HepG2 (cell line): ENCODE results near the gene TEDC1. TPM values are rescaled to one million over a fixed set of nuclear protein-coding genes. Genes with fewer than 3 reads are reported as not detected.
A peak's percentile ranks its signal among the peaks of the same experiment; 100 is the strongest.

Experiments used
- DNMT1 ChIP-seq: sonication (generic); formaldehyde crosslinking; IDR thresholded peaks from 2 replicates; pipeline ENCODE4 v1.5.1; 2020; ENCODE audit warnings: mild to moderate bottlenecking, missing genetic modification reagents
- GFI1 ChIP-seq: sonication (generic); formaldehyde crosslinking; IDR thresholded peaks from 2 replicates; pipeline ENCODE4 v1.5.0; 2020; ENCODE audit warnings: missing genetic modification reagents, mild to moderate bottlenecking, borderline replicate concordance
- HES4 ChIP-seq: sonication (generic); formaldehyde crosslinking; IDR thresholded peaks from 2 replicates; pipeline ENCODE4 v1.9.0; 2021; ENCODE audit warnings: mild to moderate bottlenecking, missing genetic modification reagents, borderline replicate concordance
- HNF4A ChIP-seq: sonication (generic); formaldehyde crosslinking; IDR thresholded peaks from 2 replicates; pipeline ENCODE4 v1.4.0; 2020; ENCODE audit warnings: missing genetic modification reagents
- NR1H2 ChIP-seq: sonication (generic); formaldehyde crosslinking; IDR thresholded peaks from 2 replicates; pipeline ENCODE4 v1.8.1; 2022; ENCODE audit warnings: low read depth, missing genetic modification reagents, borderline replicate concordance
- RARA ChIP-seq: IDR thresholded peaks from 2 replicates; pipeline ENCODE4 v1.6.1; 2016; ENCODE audit warnings: missing genetic modification reagents, missing compliant biosample characterization
- ZFP1 ChIP-seq: IDR thresholded peaks from 2 replicates; pipeline ENCODE4 v1.6.1; 2016
- ZNF121 ChIP-seq: sonication (generic); formaldehyde crosslinking; IDR thresholded peaks from 2 replicates; pipeline ENCODE4 v1.5.0; 2020; ENCODE audit warnings: mild to moderate bottlenecking, missing genetic modification reagents
- ZNF205 ChIP-seq: IDR thresholded peaks from 2 replicates; pipeline ENCODE4 v1.6.1; 2018; ENCODE audit warnings: missing biosample characterization, missing genetic modification reagents
- ZNF235 ChIP-seq: sonication (generic); formaldehyde crosslinking; IDR thresholded peaks from 2 replicates; pipeline ENCODE4 v1.8.1; 2023; ENCODE audit warnings: mild to moderate bottlenecking, missing genetic modification reagents, borderline replicate concordance
- ZNF33A ChIP-seq: sonication (generic); formaldehyde crosslinking; IDR thresholded peaks from 2 replicates; pipeline ENCODE4 v1.5.1; 2020; ENCODE audit warnings: missing genetic modification reagents, mild to moderate bottlenecking, moderate library complexity, borderline replicate concordance
- ZNF550 ChIP-seq: sonication (generic); formaldehyde crosslinking; IDR thresholded peaks from 2 replicates; pipeline ENCODE4 v1.4.0; 2020; ENCODE audit warnings: mild to moderate bottlenecking, missing genetic modification reagents, borderline replicate concordance
- ZNF552 ChIP-seq: sonication (generic); formaldehyde crosslinking; IDR thresholded peaks from 2 replicates; pipeline ENCODE4 v1.9.0; 2022; ENCODE audit warnings: missing genetic modification reagents, mild to moderate bottlenecking, borderline replicate concordance
- ZNF761 ChIP-seq: sonication (generic); formaldehyde crosslinking; conservative IDR thresholded peaks from 2 replicates; pipeline ENCODE4 v1.4.0; 2020; ENCODE audit warnings: mild to moderate bottlenecking, missing genetic modification reagents
- polyA plus RNA-seq, 8 experiments: library from polyadenylated mRNA; depleted of rRNA in 3 of 8; stranded (reverse) in 7 of 8; unstranded in 1 of 8; fragments of >200 nt; fragmentation: Illumina TruSeq in 4 of 8; extraction: Trizol in 4 of 8; gene quantifications; 2 replicates each; pipeline versions ENCODE4 v1.2.1 to v1.2.3, GENCODE V29; 2011 to 2016; ENCODE audit warnings: low read depth in 4 of 8, missing spikeins in 1 of 8, mixed read lengths in 1 of 8; ENCODE audit not compliant: insufficient read depth in 1 of 8
- total RNA-seq, 5 experiments: library from RNA; depleted of rRNA; stranded (reverse); fragments of >200 nt; fragmentation: Illumina TruSeq; extraction: Trizol; gene quantifications; 2 replicates each; pipeline ENCODE4 v1.2.3, GENCODE V29; 2016; ENCODE audit warnings: low read depth in 1 of 5
- TF ChIP-seq, protein P1 (sequence below): sonication (generic); formaldehyde crosslinking; conservative IDR thresholded peaks from 2 replicates; pipeline ENCODE4 v1.8.0; 2022; ENCODE audit warnings: mild to moderate bottlenecking, moderate library complexity, missing genetic modification reagents
- TF ChIP-seq, protein P2 (sequence below): sonication (generic); formaldehyde crosslinking; IDR thresholded peaks from 2 replicates; pipeline ENCODE4 v1.5.0; 2020; ENCODE audit warnings: missing genetic modification reagents, mild to moderate bottlenecking, borderline replicate concordance
- TF ChIP-seq, protein P3 (sequence below): sonication (generic); formaldehyde crosslinking; IDR thresholded peaks from 2 replicates; pipeline ENCODE4 v1.4.0; 2020; ENCODE audit warnings: missing genetic modification reagents
- TF ChIP-seq, protein P4 (sequence below): sonication (generic); formaldehyde crosslinking; IDR thresholded peaks from 2 replicates; pipeline ENCODE4 v1.5.1; 2020; ENCODE audit warnings: mild to moderate bottlenecking, missing genetic modification reagents, moderate library complexity

Gene TEDC1
- total and polyA plus RNA-seq, 2 of the 13 experiments (the other 11 are each of a cell fraction or from before 2014, with no cell fraction given) = 5.7 to 27.4 TPM

DNA sequence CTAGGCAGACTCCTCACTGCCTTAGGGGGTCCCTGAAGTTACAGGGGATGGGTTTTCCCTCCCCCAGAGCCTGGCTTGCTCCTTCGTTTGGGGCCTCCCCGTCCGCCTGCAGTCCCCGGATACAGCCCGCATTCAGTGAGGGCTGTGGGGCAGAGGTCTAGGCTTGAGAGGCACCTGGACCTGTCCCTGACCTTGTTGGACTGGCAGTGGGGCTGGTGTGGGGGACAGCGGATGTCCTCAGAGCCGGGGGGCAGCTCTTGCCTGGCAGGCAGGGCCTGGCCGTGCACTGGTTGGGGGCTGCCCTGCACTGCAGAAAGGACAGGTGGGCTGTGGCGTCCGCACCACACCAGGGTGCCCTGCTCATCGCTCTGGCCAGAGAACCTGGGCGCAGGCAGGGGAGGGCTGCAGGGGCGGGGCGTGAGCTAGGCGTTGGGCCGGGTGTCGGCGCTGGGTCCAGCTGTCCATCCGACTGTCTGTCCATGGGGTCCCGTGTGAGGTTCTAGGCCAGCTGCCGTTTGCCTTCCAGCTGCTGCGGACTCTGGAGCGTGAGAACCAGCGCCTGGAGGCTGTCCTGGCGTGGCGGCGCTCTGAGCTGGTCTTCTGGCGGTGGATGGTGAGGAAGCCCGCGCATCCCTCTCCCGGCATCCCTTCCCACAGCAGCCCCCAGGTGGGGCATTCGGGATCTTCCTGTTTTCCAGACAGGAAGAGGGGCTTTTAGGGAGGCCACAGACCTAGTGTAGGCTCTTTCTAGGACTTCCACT is 6.0 kb downstream of the TEDC1 start (continued):
- TF ChIP-seq ZNF552 (CRISPR knock-in tag) (no peak), ZFP1 (CRISPR knock-in tag) (no peak), ZNF205 (CRISPR knock-in tag) (no peak), ZNF33A (CRISPR knock-in tag) (no peak), ZNF550 (CRISPR knock-in tag) (0 out of 2 replicates have a peak, but pooled peaks have one; percentile 21), GFI1 (CRISPR knock-in tag) (0 out of 2 replicates have a peak, but pooled peaks have one; percentile 13), ZNF235 (CRISPR knock-in tag) (0 out of 2 replicates have a peak, but pooled peaks have one; percentile 21), HES4 (CRISPR knock-in tag) (0 out of 2 replicates have a peak, but pooled peaks have one; percentile 57), RARA (peak; percentile 79), HNF4A (CRISPR knock-in tag) (peak; percentile 34; the same call in 1 of the 2 replicates), NR1H2 (CRISPR knock-in tag) (no peak), ZNF761 (CRISPR knock-in tag) (0 out of 2 replicates have a peak, but pooled peaks have one; percentile 20), DNMT1 (CRISPR knock-in tag) (no peak), ZNF121 (CRISPR knock-in tag) (no peak)
- TF ChIP-seq, protein P1, sequence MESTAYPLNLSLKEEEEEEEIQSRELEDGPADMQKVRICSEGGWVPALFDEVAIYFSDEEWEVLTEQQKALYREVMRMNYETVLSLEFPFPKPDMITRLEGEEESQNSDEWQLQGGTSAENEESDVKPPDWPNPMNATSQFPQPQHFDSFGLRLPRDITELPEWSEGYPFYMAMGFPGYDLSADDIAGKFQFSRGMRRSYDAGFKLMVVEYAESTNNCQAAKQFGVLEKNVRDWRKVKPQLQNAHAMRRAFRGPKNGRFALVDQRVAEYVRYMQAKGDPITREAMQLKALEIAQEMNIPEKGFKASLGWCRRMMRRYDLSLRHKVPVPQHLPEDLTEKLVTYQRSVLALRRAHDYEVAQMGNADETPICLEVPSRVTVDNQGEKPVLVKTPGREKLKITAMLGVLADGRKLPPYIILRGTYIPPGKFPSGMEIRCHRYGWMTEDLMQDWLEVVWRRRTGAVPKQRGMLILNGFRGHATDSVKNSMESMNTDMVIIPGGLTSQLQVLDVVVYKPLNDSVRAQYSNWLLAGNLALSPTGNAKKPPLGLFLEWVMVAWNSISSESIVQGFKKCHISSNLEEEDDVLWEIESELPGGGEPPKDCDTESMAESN (CRISPR knock-in tag) = peak; percentile 15; the same call in 1 of the 2 replicates
- TF ChIP-seq, protein P2, sequence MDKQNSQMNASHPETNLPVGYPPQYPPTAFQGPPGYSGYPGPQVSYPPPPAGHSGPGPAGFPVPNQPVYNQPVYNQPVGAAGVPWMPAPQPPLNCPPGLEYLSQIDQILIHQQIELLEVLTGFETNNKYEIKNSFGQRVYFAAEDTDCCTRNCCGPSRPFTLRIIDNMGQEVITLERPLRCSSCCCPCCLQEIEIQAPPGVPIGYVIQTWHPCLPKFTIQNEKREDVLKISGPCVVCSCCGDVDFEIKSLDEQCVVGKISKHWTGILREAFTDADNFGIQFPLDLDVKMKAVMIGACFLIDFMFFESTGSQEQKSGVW (CRISPR knock-in tag) = no peak
- TF ChIP-seq, protein P3, sequence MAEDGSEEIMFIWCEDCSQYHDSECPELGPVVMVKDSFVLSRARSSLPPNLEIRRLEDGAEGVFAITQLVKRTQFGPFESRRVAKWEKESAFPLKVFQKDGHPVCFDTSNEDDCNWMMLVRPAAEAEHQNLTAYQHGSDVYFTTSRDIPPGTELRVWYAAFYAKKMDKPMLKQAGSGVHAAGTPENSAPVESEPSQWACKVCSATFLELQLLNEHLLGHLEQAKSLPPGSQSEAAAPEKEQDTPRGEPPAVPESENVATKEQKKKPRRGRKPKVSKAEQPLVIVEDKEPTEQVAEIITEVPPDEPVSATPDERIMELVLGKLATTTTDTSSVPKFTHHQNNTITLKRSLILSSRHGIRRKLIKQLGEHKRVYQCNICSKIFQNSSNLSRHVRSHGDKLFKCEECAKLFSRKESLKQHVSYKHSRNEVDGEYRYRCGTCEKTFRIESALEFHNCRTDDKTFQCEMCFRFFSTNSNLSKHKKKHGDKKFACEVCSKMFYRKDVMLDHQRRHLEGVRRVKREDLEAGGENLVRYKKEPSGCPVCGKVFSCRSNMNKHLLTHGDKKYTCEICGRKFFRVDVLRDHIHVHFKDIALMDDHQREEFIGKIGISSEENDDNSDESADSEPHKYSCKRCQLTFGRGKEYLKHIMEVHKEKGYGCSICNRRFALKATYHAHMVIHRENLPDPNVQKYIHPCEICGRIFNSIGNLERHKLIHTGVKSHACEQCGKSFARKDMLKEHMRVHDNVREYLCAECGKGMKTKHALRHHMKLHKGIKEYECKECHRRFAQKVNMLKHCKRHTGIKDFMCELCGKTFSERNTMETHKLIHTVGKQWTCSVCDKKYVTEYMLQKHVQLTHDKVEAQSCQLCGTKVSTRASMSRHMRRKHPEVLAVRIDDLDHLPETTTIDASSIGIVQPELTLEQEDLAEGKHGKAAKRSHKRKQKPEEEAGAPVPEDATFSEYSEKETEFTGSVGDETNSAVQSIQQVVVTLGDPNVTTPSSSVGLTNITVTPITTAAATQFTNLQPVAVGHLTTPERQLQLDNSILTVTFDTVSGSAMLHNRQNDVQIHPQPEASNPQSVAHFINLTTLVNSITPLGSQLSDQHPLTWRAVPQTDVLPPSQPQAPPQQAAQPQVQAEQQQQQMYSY (CRISPR knock-in tag) = 0 out of 2 replicates have a peak, but pooled peaks have one; percentile 28
- TF ChIP-seq, protein P4, sequence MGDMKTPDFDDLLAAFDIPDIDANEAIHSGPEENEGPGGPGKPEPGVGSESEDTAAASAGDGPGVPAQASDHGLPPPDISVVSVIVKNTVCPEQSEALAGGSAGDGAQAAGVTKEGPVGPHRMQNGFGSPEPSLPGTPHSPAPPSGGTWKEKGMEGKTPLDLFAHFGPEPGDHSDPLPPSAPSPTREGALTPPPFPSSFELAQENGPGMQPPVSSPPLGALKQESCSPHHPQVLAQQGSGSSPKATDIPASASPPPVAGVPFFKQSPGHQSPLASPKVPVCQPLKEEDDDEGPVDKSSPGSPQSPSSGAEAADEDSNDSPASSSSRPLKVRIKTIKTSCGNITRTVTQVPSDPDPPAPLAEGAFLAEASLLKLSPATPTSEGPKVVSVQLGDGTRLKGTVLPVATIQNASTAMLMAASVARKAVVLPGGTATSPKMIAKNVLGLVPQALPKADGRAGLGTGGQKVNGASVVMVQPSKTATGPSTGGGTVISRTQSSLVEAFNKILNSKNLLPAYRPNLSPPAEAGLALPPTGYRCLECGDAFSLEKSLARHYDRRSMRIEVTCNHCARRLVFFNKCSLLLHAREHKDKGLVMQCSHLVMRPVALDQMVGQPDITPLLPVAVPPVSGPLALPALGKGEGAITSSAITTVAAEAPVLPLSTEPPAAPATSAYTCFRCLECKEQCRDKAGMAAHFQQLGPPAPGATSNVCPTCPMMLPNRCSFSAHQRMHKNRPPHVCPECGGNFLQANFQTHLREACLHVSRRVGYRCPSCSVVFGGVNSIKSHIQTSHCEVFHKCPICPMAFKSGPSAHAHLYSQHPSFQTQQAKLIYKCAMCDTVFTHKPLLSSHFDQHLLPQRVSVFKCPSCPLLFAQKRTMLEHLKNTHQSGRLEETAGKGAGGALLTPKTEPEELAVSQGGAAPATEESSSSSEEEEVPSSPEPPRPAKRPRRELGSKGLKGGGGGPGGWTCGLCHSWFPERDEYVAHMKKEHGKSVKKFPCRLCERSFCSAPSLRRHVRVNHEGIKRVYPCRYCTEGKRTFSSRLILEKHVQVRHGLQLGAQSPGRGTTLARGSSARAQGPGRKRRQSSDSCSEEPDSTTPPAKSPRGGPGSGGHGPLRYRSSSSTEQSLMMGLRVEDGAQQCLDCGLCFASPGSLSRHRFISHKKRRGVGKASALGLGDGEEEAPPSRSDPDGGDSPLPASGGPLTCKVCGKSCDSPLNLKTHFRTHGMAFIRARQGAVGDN (CRISPR knock-in tag) = peak; percentile 71
